Activated CD8-positive, alpha-beta T cell treated with anti-CD3 and anti-CD28 coated beads, Interleukin-2, amount 10 ng/mL, durations not matched to agents 7 days and 5 days (primary cell): ENCODE results near the gene ANKRD33B. TPM values are rescaled to one million over a fixed set of nuclear protein-coding genes. Genes with fewer than 3 reads are reported as not detected.

Experiments
- ATAC-seq: fragments of 150-1000 bp; cut with Tn5 transposase; one replicate; pipeline ENCODE4 v1.10.0; 2021; ENCODE audit warnings: moderate library complexity
- CTCF ChIA-PET: fragments of 350-600 bp; sonication (Branson Sonifier 250); formaldehyde crosslinking; loops from one replicate; lab custom pipeline; 2021; ENCODE audit warnings: antibody characterized with exemption; lab: Charles Lee
- POLR2A ChIA-PET: fragments of 350-600 bp; sonication (Branson Sonifier 250); formaldehyde crosslinking; loops from one replicate; lab custom pipeline; 2021; ENCODE audit warnings: antibody characterized with exemption; lab: Charles Lee
- DNase-seq: peaks from one replicate; pipeline ENCODE4 v3.0.0-alpha.2; 2020
- H3K27ac Mint-ChIP-seq: one replicate; pipeline ENCODE4 v1.8.0; 2021; ENCODE audit warnings: mild to moderate bottlenecking, mixed read lengths
- H3K27me3 Mint-ChIP-seq: one replicate; pipeline ENCODE4 v1.8.0; 2021; ENCODE audit warnings: low read depth, mixed read lengths
- H3K36me3 Mint-ChIP-seq: one replicate; pipeline ENCODE4 v1.8.0; 2021; ENCODE audit warnings: low read depth, mixed read lengths
- H3K4me1 Mint-ChIP-seq: one replicate; pipeline ENCODE4 v1.8.0; 2021; ENCODE audit warnings: low read depth, mixed read lengths
- H3K4me3 Mint-ChIP-seq: one replicate; pipeline ENCODE4 v1.8.0; 2021; ENCODE audit warnings: mild to moderate bottlenecking, mixed read lengths
- H3K9me3 Mint-ChIP-seq: one replicate; pipeline ENCODE4 v1.8.0; 2022; ENCODE audit warnings: mixed read lengths; ENCODE audit not compliant: insufficient read depth
- total RNA-seq, 2 experiments: library from RNA; stranded (reverse); gene quantifications; one replicate each; pipeline ENCODE4 v1.2.3, GENCODE V29; 2021

ANKRD33B gene
- total RNA-seq, 2 experiments from 2014 or later = 4.6 to 5.5 TPM

DNA sequence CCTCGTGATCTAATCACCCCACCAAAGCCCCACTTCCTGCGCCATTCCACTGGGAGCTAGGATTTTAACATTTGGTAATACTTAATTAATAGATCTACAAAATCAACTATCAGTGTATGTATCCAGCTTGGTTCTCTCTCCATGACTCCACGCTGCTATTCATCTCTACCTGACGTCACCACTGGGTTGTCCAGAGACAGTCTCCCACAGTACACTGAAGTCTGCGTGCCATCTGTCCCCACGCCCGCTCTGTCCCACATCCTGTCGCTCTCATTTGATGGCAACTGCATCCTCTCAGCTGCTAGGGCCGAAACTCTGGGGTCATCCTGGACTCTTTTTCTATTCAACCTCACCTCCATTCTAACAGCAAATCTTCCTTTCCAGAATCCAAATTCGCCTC lies 53.2 kb downstream of the ANKRD33B start:
- Mint-ChIP-seq H3K4me3 (no peak overlapping the region), H3K27ac (no peak overlapping the region), H3K4me1 (no peaks in the 10 kb centered on the region), H3K27me3 (no peaks in the 10 kb centered on the region), H3K36me3 (no peaks in the 10 kb centered on the region), H3K9me3 (no peaks in the 10 kb centered on the region)
- ATAC-seq = no peak
- DNase-seq = no peak
- POLR2A ChIA-PET = no interaction called here
- CTCF ChIA-PET = interaction anchor here (0.7 kb wide), 1 partner anchor 10 kb away, joined by 4 read pairs; no protein-coding TSS in a partner anchor

DNA sequence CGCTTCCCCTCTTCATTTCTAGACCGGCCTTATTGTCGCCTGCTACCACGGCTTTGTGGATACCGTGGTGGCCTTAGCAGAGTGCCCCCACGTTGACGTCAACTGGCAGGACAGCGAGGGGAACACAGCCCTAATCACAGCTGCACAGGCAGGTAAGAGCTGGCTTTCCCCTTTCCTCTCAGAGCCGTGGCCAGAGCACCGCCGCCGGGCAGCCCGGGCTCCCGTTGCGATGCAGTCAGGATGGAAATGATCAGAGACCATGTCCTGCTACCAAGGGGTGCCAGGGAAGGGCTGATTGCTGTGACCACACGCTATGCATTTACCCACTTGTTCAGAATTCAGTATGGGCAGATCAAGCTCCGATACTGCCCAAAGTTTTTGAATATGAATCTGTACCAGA lies 54.4 kb downstream of the ANKRD33B start:
- ATAC-seq (no peak), DNase-seq (no peak)
- Mint-ChIP-seq H3K4me3 (no peak overlapping the region), H3K4me1 (no peaks in the 10 kb centered on the region), H3K27ac (no peak overlapping the region), H3K27me3 (no peaks in the 10 kb centered on the region), H3K36me3 (no peaks in the 10 kb centered on the region), H3K9me3 (no peaks in the 10 kb centered on the region)
- CTCF ChIA-PET = no interaction called here
- POLR2A ChIA-PET = no interaction called here

DNA sequence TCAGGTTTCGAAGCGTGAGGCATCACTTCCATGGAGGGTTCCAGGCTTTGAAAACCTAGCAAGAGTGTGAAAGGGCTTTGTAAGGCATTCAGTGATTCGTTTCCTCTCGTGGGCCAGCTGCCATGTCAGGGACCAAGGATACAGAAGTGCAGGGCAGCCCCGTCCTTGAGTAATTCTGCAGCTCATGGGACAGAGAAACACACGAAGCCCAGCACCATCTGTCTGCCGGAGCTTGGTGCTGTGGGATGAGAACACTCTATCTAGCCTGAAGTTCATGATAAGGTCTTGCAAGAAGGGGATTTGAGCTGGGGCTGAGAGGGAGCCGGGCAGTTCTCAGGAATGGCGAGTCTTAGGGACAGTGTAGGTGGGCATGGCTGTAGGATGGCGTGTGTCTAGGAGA lies 55.8 kb downstream of the ANKRD33B start:
- no peak for DNase-seq
- POLR2A ChIA-PET = no interaction called here
- no peaks in the 10 kb centered on the region for H3K27me3 Mint-ChIP-seq
- no peaks in the 10 kb centered on the region for H3K9me3 Mint-ChIP-seq
- no peak overlapping the region for H3K27ac Mint-ChIP-seq
- H3K4me1 Mint-ChIP-seq = no peaks in the 10 kb centered on the region
- no peaks in the 10 kb centered on the region for H3K36me3 Mint-ChIP-seq
- CTCF ChIA-PET = interaction anchor here (0.9 to 1.5 kb wide), 2 partner anchors 8 to 167 kb away, joined by 4 to 8 read pairs; no protein-coding TSS in a partner anchor
- ATAC-seq = no peak
- no peak overlapping the region for H3K4me3 Mint-ChIP-seq

DNA sequence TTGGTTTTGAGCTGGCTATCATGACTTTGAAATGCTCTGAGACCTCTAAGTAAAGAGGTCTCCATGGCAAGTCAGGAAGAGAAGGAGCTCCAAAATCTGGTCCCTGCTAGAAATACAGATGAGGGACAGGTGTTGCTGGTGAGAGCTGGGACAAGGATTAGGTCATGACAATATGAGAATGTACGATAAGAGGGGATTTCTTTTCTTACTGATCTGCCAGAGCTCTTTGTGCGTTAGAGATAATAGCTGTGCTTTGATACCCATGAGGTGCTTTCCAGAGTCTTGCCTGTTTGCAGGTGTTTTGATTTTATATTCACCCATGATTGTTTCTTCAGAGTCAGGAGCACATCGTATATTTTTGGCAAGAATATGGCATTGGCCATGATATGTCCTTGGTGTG lies 56.5 kb downstream of the ANKRD33B start:
- Mint-ChIP-seq H3K4me3 (no peak overlapping the region), H3K27ac (no peak overlapping the region), H3K4me1 (no peaks in the 10 kb centered on the region), H3K36me3 (no peaks in the 10 kb centered on the region), H3K9me3 (no peaks in the 10 kb centered on the region), H3K27me3 (no peaks in the 10 kb centered on the region)
- CTCF ChIA-PET = interaction anchor here (0.9 to 1.5 kb wide), 3 partner anchors 8 to 168 kb away, joined by 4 to 8 read pairs (median 4); no protein-coding TSS in a partner anchor
- POLR2A ChIA-PET = no interaction called here
- no peak for DNase-seq
- no peak for ATAC-seq

DNA sequence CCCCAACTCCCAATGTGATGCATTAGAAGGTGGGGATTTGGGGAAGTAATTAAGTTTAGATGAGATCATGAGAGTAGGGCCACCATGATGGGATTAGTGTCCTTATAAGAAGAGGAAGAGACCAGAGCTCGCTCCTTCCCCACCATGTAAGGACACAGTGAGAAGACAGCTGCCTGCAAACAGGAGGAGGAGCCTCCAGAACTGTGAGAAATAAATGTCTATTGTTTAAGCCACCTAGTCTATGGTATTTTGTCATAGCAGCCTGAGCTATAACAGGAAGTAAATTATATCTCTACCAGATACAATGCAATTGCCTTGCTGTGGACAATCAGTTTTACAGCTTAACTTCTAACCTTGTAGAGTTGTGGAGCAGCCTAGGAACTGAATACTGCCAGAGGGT lies 58.0 kb downstream of the ANKRD33B start:
- Mint-ChIP-seq H3K4me1 (peaks cover under 1% of the 10 kb centered on the region), H3K36me3 (no peaks in the 10 kb centered on the region), H3K4me3 (no peak overlapping the region), H3K9me3 (no peaks in the 10 kb centered on the region), H3K27me3 (no peaks in the 10 kb centered on the region), H3K27ac (no peak overlapping the region)
- CTCF ChIA-PET = interaction anchor here (0.9 to 1.9 kb wide), 3 partner anchors 12 to 170 kb away, joined by 3 to 8 read pairs (median 3); no protein-coding TSS in a partner anchor
- ATAC-seq (no peak), DNase-seq (no peak)
- POLR2A ChIA-PET = no interaction called here

DNA sequence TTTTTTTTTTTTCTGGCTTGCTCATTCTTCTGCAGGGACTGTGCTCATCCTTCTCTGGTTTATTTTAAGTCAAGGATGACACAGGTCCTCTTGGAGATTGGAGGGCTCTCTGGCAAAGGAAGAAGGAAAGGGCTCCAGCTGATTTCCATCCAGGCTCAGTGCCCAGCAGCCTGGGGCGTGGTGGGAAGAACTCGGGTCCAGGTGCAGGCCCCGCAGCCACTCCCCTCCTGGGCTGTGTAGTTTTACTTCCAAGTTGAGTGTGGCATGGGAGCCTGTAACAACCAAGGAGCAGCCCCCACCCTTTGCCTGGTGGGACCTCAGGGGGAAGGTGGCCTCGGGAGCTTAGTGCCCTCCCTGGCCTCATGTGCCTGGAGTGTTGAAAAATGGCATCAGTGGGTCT lies 58.9 kb downstream of the ANKRD33B start:
- Mint-ChIP-seq H3K36me3 (no peaks in the 10 kb centered on the region), H3K27ac (no peak overlapping the region), H3K4me3 (no peak overlapping the region), H3K9me3 (no peaks in the 10 kb centered on the region), H3K4me1 (peaks cover 11% of the 10 kb centered on the region), H3K27me3 (no peaks in the 10 kb centered on the region)
- ChIA-PET POLR2A (no interaction called here), CTCF (no interaction called here)
- ATAC-seq (no peak), DNase-seq (no peak)

DNA sequence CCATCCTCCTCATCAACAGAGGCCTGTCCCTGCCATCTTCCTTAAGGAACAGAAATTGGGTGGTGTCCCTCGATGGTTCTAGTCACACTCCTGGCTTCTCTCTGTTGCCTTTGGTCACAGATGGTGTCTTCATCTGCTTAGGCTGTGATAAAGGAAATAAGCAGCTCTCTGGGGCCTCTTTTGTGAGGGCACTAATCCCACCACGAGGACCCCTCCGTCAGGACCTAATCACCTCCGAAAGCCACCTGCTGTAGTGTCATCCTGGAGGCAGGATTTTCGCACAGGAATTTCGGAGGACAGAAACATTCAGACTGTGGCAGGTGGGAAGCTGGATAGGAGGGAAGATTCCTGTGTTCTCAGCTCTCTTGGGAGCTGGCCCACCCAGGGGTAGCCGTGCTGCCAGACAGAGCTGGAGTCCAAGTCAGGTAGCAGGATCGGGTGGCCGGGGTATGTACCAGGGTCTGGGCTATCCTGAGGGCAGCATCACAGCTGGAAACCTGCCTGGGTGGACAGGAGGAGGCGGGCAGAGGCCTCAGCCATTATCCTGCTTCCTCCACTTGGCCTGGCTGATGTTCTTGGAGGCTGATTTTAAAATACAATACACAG lies 59.5 kb downstream of the ANKRD33B start:
- DNase-seq = no peak
- no peaks in the 10 kb centered on the region for H3K36me3 Mint-ChIP-seq
- no peaks in the 10 kb centered on the region for H3K27me3 Mint-ChIP-seq
- POLR2A ChIA-PET = no interaction called here
- H3K9me3 Mint-ChIP-seq = no peaks in the 10 kb centered on the region
- peaks cover 14% of the 10 kb centered on the region for H3K4me1 Mint-ChIP-seq
- H3K27ac Mint-ChIP-seq = no peak overlapping the region
- no peak overlapping the region for H3K4me3 Mint-ChIP-seq
- CTCF ChIA-PET = no interaction called here
- ATAC-seq = no peak

DNA sequence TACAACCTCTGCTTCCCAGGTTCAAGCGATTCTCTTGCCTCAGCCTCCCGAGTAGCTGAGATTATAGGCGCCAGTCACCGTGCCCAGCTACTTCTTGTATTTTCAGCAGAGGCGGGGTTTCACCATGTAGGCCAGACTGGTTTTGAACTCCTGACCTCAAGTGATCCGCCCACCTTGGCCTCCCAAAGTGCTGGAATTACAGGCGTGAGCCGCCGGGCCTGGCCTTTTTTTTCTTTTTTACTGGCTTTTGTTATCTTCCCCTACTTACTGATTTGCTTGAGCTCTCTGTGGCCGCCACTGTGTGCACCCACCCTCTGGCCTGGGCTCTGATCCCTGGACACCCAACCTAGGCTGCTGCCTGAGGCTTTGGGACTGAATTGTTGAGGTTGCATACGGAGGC lies 60.3 kb downstream of the ANKRD33B start:
- H3K36me3 Mint-ChIP-seq = no peaks in the 10 kb centered on the region
- ChIA-PET CTCF (interaction anchor here (6.3 kb wide), 1 partner anchor 172 kb away, joined by 125 read pairs; no protein-coding TSS in a partner anchor), POLR2A (no interaction called here)
- no peaks in the 10 kb centered on the region for H3K9me3 Mint-ChIP-seq
- H3K27me3 Mint-ChIP-seq = no peaks in the 10 kb centered on the region
- ATAC-seq (no peak), DNase-seq (no peak)
- H3K27ac Mint-ChIP-seq = no peak overlapping the region
- H3K4me1 Mint-ChIP-seq = peaks cover 22% of the 10 kb centered on the region
- H3K4me3 Mint-ChIP-seq = no peak overlapping the region

DNA sequence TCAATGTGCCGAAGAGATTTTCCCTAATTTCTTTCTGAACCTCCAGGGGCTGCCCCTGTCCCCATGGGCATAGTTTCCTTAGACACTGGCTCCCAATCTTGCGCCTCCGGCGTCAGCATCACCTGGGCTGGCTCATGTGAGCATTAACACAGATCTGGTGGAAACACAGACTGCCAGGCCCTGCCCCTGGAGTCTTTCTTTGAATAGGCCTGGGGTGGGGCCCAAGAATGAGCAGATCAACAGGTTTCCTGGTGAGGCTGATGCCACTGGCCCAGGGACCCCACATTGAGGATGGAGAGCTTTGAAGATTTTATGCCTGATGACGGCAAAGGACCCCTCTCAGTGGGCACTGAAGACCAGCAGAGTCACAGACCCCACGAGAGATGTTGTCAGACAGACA lies 60.8 kb downstream of the ANKRD33B start:
- Mint-ChIP-seq H3K4me1 (peaks cover 26% of the 10 kb centered on the region), H3K27me3 (no peaks in the 10 kb centered on the region), H3K9me3 (no peaks in the 10 kb centered on the region), H3K4me3 (no peak overlapping the region), H3K27ac (no peak overlapping the region), H3K36me3 (no peaks in the 10 kb centered on the region)
- ATAC-seq (no peak), DNase-seq (no peak)
- CTCF ChIA-PET = interaction anchor here (3.9 to 6.3 kb wide), 2 partner anchors 16 to 173 kb away, joined by 24 to 125 read pairs; no protein-coding TSS in a partner anchor
- POLR2A ChIA-PET = no interaction called here

DNA sequence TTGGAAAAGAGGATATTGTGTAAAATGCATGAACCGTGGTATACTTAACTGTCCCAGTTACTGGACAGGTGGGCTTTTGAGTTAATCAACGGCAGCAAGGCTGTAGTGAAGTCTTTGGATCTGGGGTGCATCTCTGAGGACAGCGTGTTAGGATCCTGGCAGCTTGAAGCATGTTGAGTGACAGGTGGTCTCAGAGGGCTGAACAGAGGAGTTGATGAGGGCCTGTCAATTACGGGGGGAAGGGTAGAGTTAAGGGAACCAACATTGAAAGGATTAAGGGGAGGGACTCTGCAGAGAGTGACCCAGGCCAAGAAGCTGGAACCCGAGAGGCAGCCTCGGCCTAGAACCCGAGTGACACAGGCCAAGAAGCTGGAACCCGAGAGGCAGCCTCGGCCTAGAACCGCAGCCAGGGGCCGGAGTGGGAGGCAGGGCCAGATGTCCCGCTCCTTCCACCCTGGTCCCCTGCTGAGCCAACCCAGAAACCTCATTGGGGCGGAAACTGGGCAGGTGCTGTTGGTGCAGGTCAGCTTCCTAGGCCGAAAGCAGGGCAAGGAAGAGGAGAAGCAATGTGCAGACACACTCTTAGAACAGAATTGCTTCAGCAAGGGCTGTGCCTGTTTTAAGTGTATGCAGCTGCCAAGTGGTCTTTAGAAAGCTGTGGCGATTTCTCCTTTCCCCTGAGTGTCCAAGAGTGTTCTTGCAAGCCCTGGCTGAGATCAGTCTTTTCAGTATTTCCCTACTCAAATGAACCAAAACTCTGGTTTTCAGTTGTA lies 62.0 kb downstream of the ANKRD33B start:
- H3K4me3 Mint-ChIP-seq = no peak overlapping the region
- H3K9me3 Mint-ChIP-seq = no peaks in the 10 kb centered on the region
- no peaks in the 10 kb centered on the region for H3K36me3 Mint-ChIP-seq
- POLR2A ChIA-PET = no interaction called here
- DNase-seq (no peak), ATAC-seq (no peak)
- H3K27me3 Mint-ChIP-seq = no peaks in the 10 kb centered on the region
- CTCF ChIA-PET = interaction anchor here (1.3 to 6.3 kb wide), 5 partner anchors 10 to 174 kb away, joined by 4 to 125 read pairs (median 12); no protein-coding TSS in a partner anchor
- H3K4me1 Mint-ChIP-seq = peaks cover 29% of the 10 kb centered on the region
- H3K27ac Mint-ChIP-seq = no peak overlapping the region

DNA sequence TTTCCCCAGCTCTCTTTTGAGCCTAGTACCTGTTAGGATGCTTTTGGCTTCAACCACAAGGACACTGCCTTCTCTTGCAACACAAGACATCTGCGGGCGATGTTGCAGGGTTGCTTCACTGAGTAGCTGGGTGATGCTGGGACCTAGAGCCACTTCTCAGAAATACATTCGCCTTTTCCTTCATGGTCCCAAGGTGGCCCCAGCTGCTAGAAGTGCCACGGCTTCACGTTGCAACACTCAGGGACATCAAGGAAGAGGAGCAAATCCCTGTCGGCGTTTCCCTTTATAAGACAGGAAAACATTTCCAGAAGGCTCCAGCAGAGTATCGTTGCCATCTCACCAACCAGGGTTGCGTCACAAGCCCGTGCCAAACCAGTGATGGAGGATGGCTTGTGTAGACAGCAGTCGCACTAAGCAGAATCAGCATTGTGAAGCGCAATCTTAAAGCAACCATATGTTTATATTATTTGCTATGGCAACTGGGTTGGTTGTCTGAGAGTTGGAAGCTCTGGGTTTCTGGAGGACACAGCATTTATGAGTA lies 62.7 kb downstream of the ANKRD33B start:
- ChIA-PET CTCF (interaction anchor here (1.0 to 6.3 kb wide), 21 partner anchors 9 to 343 kb away, joined by 3 to 125 read pairs (median 7); no protein-coding TSS in a partner anchor), POLR2A (interaction anchor here (1.4 kb wide), 1 partner anchor 172 kb away, joined by 3 read pairs; no protein-coding TSS in a partner anchor)
- Mint-ChIP-seq H3K4me1 (peaks cover 35% of the 10 kb centered on the region), H3K27ac (no peak overlapping the region), H3K36me3 (no peaks in the 10 kb centered on the region), H3K27me3 (no peaks in the 10 kb centered on the region), H3K4me3 (no peak overlapping the region), H3K9me3 (no peaks in the 10 kb centered on the region)
- no peak for DNase-seq
- ATAC-seq = no peak
